Dedifferentiated amniotic fluid mesenchymal stem cell (primary cell): ENCODE data around the gene RFPL4A.

Source experiments
- DNase-seq: peaks from one replicate; pipeline ENCODE4 v3.0.0-alpha.2; 2016; ENCODE audit errors: extremely low spot score

Gene RFPL4A

GRCh38 chr19:55802281-55802680, 43.4 kb downstream of the RFPL4A start:
- no peak for DNase-seq

GRCh38 chr19:55809381-55810058, 50.6 kb downstream of the RFPL4A start:
- no peak for DNase-seq

- DNase-seq: no peak
These were observed 52.4 kb downstream of the RFPL4A start for GRCh38 chr19:55811340-55811739.

- DNase-seq: no peak
These were observed 53.6 kb downstream of the RFPL4A start for GRCh38 chr19:55812449-55812848.
